ENCODE results near the gene PRKD2. TPM values are rescaled to one million over a fixed set of nuclear protein-coding genes. Genes with fewer than 3 reads are reported as not detected.

The PRKD2 gene
- total RNA-seq, 4 donors from 2014 or later: 40.1 to 201 (median 53.5) TPM

GRCh38 chr19:46660008-46660517, 56.9 kb downstream of the PRKD2 start:
- Histone ChIP-seq H3K27me3 (peaks cover 32% of the 10 kb centered on the region), H3K9me3 (no peaks in the 10 kb centered on the region), H3K4me3 (peak overlapping the region; percentile 44 to 58 (median 56)), H3K4me1 (peaks cover 4 to 40% (median 16%) of the 10 kb centered on the region in 4 donors), H3K36me3 (no peaks in the 10 kb centered on the region), H3K27ac (peak overlapping the region; percentile 69 to 94 (median 82))
- no peak for DNase-seq
- 0 to 9% methylated on average over 2 to 14 of the region's 14 CpGs for WGBS, 2 donors (ENCODE audit: low coverage in 1 of 2)
- intact Hi-C loops (cut with DNase I; ENCODE audit: low total_unique reads): loop anchor here (5.0 kb wide), 1 partner anchor 58 kb away; the partner anchor contains the start of gene CALM3
- in situ Hi-C loops (cut with MboI; ENCODE audit: low pct_ligation_motif_present in 1 of 4, low pct_unique_long_range_greater_than_20kb in 1 of 4, low sequenced_read_pairs in 3 of 4): loop anchor here in 2 of 4 donors (5.0 kb wide), 2 partner anchors 43 to 48 kb away; no protein-coding TSS in a partner anchor
- TF ChIP-seq EP300 (IDR thresholded peaks at IDR 0.05; ENCODE audit: low read depth) (no peak), POLR2AphosphoS5 (IDR thresholded peaks at IDR 0.05) (no peak), CTCF (IDR thresholded peaks at IDR 0.05) (no peak), POLR2A (IDR thresholded peaks at IDR 0.05) (no peak)

DNA sequence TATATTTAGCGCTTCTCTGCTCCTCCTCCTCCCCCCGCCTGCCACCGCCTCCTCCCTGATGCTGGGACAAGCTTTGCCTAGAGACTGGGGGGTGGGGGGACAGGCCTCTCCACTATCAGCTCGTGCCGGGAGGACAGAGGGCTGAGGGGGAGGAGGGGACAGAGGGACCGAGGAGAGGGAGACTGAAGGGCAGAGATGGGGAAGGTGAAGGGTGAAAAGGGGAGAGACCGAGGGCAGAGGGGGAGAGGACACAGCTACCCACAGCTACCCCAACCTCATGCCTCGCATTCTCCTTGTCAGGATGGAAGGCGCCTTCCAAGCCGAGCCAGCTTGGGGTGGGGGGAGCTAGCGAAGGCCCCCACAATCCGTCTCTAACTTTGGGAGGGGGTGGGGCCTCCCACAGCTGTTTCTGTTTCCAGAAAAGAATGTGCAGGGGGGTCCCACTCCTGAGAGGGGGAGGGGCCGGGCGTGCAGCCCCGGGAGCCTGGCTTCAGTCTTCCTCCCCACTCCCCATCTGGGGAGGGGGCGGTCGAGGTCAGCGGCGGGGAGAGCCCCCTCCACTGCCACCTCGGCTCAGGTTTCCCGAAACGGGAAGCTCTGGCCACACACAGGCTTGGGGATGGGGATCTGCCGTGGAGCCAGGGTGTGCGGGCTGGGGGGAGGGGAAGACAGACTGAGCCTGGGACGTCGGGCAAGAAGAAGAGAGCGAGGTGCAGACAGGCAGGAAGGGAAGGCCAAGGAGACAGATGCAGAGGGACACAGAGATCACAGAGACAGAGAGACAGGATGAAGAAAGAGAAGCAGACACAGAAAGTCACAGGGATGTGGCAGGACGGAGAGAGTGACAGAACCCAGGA, 57.5 kb downstream of the PRKD2 start:
- intact Hi-C loops (cut with DNase I; ENCODE audit: low total_unique reads) (loop anchor here (5.0 kb wide), 1 partner anchor 57 kb away; the partner anchor contains the start of gene CALM3), in situ Hi-C loops (cut with MboI; ENCODE audit: low pct_ligation_motif_present in 1 of 4, low pct_unique_long_range_greater_than_20kb in 1 of 4, low sequenced_read_pairs in 3 of 4) (loop anchor here in 2 of 4 donors (5.0 kb wide), 2 partner anchors 42 to 47 kb away; no protein-coding TSS in a partner anchor)
- TF ChIP-seq CTCF (IDR thresholded peaks at IDR 0.05) (no peak), POLR2A (IDR thresholded peaks at IDR 0.05) (no peak), POLR2AphosphoS5 (IDR thresholded peaks at IDR 0.05) (no peak), EP300 (IDR thresholded peaks at IDR 0.05; ENCODE audit: low read depth) (no peak)
- Histone ChIP-seq H3K27ac (peak overlapping the region; percentile 69 to 94 (median 82)), H3K9me3 (no peaks in the 10 kb centered on the region), H3K36me3 (no peaks in the 10 kb centered on the region), H3K4me3 (peak overlapping the region; percentile 44 to 58 (median 56)), H3K4me1 (peaks cover 4 to 45% (median 19%) of the 10 kb centered on the region in 4 donors), H3K27me3 (peaks cover 39% of the 10 kb centered on the region)
- 3 to 6% methylated on average over 8 to 21 of the region's 28 CpGs for WGBS, 2 donors (ENCODE audit: low coverage in 1 of 2)
- peak; percentile 31 for DNase-seq

GRCh38 chr19:46656541-46656940, 60.4 kb downstream of the PRKD2 start:
- Histone ChIP-seq H3K9me3 (no peaks in the 10 kb centered on the region), H3K27me3 (peaks cover 40% of the 10 kb centered on the region), H3K27ac (peak overlapping the region in 3 of 4 donors; percentile 25 to 34 (median 27)), H3K4me1 (peaks cover 0 to 44% (median 19%) of the 10 kb centered on the region in 4 donors), H3K4me3 (no peak overlapping the region), H3K36me3 (no peaks in the 10 kb centered on the region)
- WGBS, 2 donors (ENCODE audit: low coverage in 1 of 2): 85 to 94% methylated on average over 5 of the region's 5 CpGs
- intact Hi-C loops (cut with DNase I; ENCODE audit: low total_unique reads): no loop called here
- in situ Hi-C loops (cut with MboI; ENCODE audit: low pct_ligation_motif_present in 1 of 4, low pct_unique_long_range_greater_than_20kb in 1 of 4, low sequenced_read_pairs in 3 of 4): no loop called here
- no peak for DNase-seq
- no peak for TF ChIP-seq CTCF (IDR thresholded peaks at IDR 0.05)
- no peak for TF ChIP-seq POLR2AphosphoS5 (IDR thresholded peaks at IDR 0.05)
- TF ChIP-seq EP300 (IDR thresholded peaks at IDR 0.05; ENCODE audit: low read depth): no peak
- TF ChIP-seq POLR2A (IDR thresholded peaks at IDR 0.05): no peak

- H3K36me3 ChIP-seq: no peaks in the 10 kb centered on the region
- H3K9me3 ChIP-seq: no peaks in the 10 kb centered on the region
- no peak for TF ChIP-seq POLR2AphosphoS5 (IDR thresholded peaks at IDR 0.05)
- no peak for TF ChIP-seq EP300 (IDR thresholded peaks at IDR 0.05; ENCODE audit: low read depth)
- no peak for TF ChIP-seq POLR2A (IDR thresholded peaks at IDR 0.05)
- no peak for TF ChIP-seq CTCF (IDR thresholded peaks at IDR 0.05)
- peaks cover 40% of the 10 kb centered on the region for H3K27me3 ChIP-seq
- intact Hi-C loops (cut with DNase I; ENCODE audit: low total_unique reads): no loop called here
- H3K4me3 ChIP-seq: no peak overlapping the region
- DNase-seq: no peak
- H3K4me1 ChIP-seq: peaks cover 0 to 33% (median 10%) of the 10 kb centered on the region in 4 donors
- 13 to 41% methylated on average over 9 to 14 of the region's 16 CpGs for WGBS, 2 donors (ENCODE audit: low coverage in 1 of 2)
- H3K27ac ChIP-seq: peak overlapping the region; percentile 48 to 85 (median 78)
- in situ Hi-C loops (cut with MboI; ENCODE audit: low pct_ligation_motif_present in 1 of 4, low pct_unique_long_range_greater_than_20kb in 1 of 4, low sequenced_read_pairs in 3 of 4): no loop called here
Measured at GRCh38 chr19:46654621-46655152, 62.2 kb downstream of the PRKD2 start.
